ENCODE measurements around the gene NEUROG2.

- TF ChIP-seq CTCF (conservative IDR thresholded peaks at IDR 0.05; ENCODE audit: low read depth, low read length) (no peak), POLR2A (IDR thresholded peaks at IDR 0.05; ENCODE audit: low read depth, low read length) (no peak), RAD21 (IDR thresholded peaks at IDR 0.05; ENCODE audit: low read length) (no peak), MXI1 (IDR thresholded peaks at IDR 0.05; ENCODE audit: borderline replicate concordance, low read depth, low read length) (no peak), BHLHE40 (IDR thresholded peaks at IDR 0.05; ENCODE audit: low read depth, low read length) (no peak)
Measured at GRCh38 chr4:112513971-112514646, 1.9 kb downstream of the NEUROG2 start.

All from IMR-90 (cell line).